Prostate gland (tissue), 2 donors: ENCODE data around the gene LTO1. TPM values are rescaled to one million over a fixed set of nuclear protein-coding genes. Genes with fewer than 3 reads are reported as not detected.

ENCODE experiments used
- DNase-seq: peaks from one replicate; pipeline ENCODE4 v3.0.0-alpha.2; 2019; ENCODE audit warnings: low spot score
- H3K27ac ChIP-seq, 2 donors: fragments of 200-600 bp; sonication (generic); 2 replicates each; pipeline ENCODE4 v1.5.1; 2017 to 2019
- H3K27me3 ChIP-seq: fragments of 200-600 bp; sonication (generic); replicated peaks from 2 replicates; pipeline ENCODE4 v1.5.1; 2019; ENCODE audit not compliant: insufficient read depth
- H3K36me3 ChIP-seq, 2 donors: fragments of 200-600 bp; sonication (generic); 1 replicate in 1 of 2; 2 replicates in 1 of 2; pipeline versions ENCODE4 v1.5.1 to v1.8.1; 2017 to 2019
- H3K4me1 ChIP-seq: fragments of 200-600 bp; sonication (generic); replicated peaks from 2 replicates; pipeline ENCODE4 v1.5.1; 2019
- H3K4me3 ChIP-seq, 2 donors: fragments of 200-600 bp; sonication (generic); 2 replicates each; pipeline ENCODE4 v1.5.1; 2017 to 2019
- H3K9me3 ChIP-seq: fragments of 200-600 bp; sonication (generic); 2 replicates; pipeline ENCODE4 v1.5.1; 2017
- CTCF ChIP-seq, 4 experiments: fragments of 200-600 bp in 2 of 4; fragments of 450-650 bp in 2 of 4; sonication (generic) in 2 of 4; IDR thresholded peaks; 1 replicate in 3 of 4; 2 replicates in 1 of 4; pipeline ENCODE4 v1.5.1; 2016 to 2019; ENCODE audit warnings: antibody characterized with exemption in 4 of 4, mild to moderate bottlenecking in 2 of 4, moderate library complexity in 2 of 4
- POLR2A ChIP-seq: fragments of 450-650 bp; IDR thresholded peaks from one replicate; pipeline ENCODE4 v1.6.1; 2016; ENCODE audit warnings: antibody characterized with exemption, mild to moderate bottlenecking
- POLR2AphosphoS5 ChIP-seq: sonication (generic); formaldehyde crosslinking; IDR thresholded peaks from one replicate; pipeline ENCODE4 v1.6.1; 2017; ENCODE audit warnings: antibody characterized with exemption
- WGBS: methylation state at CpG from one replicate; pipeline ENCODE4 v1.1.5; 2018; 5-methylcytosine and 5-hydroxymethylcytosine counted together
- intact Hi-C: fragments of 100-400 bp; cut with DNase I; formaldehyde crosslinking; loops from one replicate; pipeline ENCODE4 v1.14.2; 2022
- total RNA-seq, 2 donors: library from RNA; depleted of rRNA; stranded (reverse); fragments of >200 nt; gene quantifications; one replicate each; pipeline ENCODE4 v1.1.0, GENCODE V29; 2016

The LTO1 gene
- total RNA-seq, 2 donors from 2014 or later: 14.9 to 39.5 TPM

DNA sequence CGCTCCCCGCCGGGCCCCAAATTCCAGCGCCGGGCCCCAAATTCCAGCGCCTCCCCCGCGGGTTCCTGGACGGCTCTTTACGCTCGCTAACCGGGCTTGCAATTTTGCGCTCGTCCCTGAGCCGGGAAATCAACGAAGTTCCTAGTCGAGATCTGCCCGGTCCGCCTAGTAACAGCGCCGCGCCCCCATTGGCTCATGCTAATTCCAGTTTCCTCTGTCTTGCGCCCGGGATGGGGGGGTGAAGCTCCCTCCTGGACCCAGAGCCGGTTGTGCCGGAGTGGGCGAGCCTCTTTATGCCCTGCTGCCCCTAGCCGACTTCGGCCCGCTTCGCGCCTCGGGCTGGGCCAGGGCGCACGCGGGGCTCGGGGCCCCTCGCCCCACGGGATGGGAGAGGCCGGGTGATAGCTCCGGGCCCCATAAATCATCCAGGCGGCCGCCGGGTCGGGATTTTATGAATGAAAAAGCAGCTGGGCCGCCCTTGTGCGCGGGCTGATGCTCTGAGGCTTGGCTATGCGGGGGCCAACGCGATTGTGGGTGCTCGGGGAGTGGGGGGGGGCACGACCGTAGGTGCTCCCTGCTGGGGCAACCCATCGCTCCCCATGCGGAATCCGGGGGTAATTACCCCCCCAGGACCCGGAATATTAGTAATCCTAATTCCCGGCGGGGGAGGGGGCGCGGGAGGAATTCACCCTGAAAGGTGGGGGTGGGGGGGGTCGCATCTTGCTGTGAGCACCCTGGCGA is 36.0 kb downstream of the LTO1 start:
- DNase-seq: peak; percentile 96
- peak; percentile 90 for TF ChIP-seq POLR2AphosphoS5
- no peak for TF ChIP-seq CTCF (IDR thresholded peaks at IDR 0.05)
- Histone ChIP-seq H3K4me1 (peaks cover 29% of the 10 kb centered on the region), H3K4me3 (peak overlapping the region; percentile 32 to 41), H3K9me3 (no peaks in the 10 kb centered on the region), H3K27ac (peak overlapping the region; percentile 55), H3K36me3 (no peaks in the 10 kb centered on the region), H3K27me3 (no peaks in the 10 kb centered on the region)
- intact Hi-C loops: loop anchor here (10.0 kb wide), 2 partner anchors 144 to 194 kb away; no protein-coding TSS in a partner anchor
- WGBS: under 1% methylated on average over 63 of the region's 64 CpGs

DNA sequence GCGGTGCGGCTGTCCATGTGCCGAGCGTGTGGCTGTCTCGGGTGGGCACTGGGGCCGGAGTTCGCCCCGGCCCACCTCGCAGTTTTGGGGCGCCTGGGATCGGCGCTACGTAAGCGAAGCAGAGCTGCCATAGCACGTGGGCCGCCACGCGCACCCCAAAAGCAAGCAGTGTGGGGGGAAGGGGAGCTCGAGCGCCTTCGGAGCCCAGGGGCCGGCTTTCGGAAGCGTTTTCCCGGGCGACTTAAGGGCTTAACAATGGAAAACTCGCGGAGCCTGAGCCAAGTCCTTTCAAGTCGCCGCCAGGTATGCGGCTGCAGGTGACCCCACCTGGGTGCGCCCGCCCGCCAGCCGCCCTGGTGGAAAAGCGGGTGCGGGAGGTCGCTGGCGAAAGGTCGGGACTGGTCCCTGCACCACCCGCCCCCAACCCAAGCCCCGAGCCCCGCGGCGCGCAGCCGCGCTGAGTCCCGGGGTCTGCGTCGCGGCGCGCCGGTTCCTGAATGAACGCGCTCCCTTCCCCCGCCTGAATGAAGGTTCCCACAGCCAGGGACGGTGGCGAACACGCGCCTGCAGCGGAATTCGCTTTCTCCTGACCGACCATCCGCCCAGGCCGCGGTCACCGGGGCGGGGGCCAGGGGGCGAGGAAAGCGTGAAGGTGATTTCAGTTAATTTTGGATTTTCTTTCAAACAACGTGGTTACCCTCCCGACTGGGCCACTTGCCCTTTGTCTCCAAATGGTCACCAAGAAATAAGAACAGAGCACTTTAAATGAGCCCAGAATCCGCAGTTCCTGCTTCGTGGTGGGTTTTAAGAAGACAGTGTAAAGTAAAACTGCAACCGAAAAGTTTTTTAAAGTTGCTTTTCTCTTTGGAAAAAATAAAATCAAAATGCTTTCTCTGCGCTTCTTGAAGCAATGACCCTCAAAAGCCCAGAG is 36.9 kb downstream of the LTO1 start:
- intact Hi-C loops: loop anchor here (10.0 kb wide), 2 partner anchors 143 to 193 kb away; no protein-coding TSS in a partner anchor
- H3K9me3 ChIP-seq: no peaks in the 10 kb centered on the region
- peaks cover 23% of the 10 kb centered on the region for H3K4me1 ChIP-seq
- WGBS: 4% methylated on average over 33 of the region's 78 CpGs
- TF ChIP-seq CTCF (IDR thresholded peaks at IDR 0.05) (no peak), POLR2AphosphoS5 (no peak), POLR2A (no peak)
- peak overlapping the region; percentile 32 to 41 for H3K4me3 ChIP-seq
- no peaks in the 10 kb centered on the region for H3K36me3 ChIP-seq
- DNase-seq: no peak
- no peaks in the 10 kb centered on the region for H3K27me3 ChIP-seq
- no peak overlapping the region for H3K27ac ChIP-seq

GRCh38 chr11:69637198-69637940 is 37.8 kb downstream of the LTO1 start:
- Histone ChIP-seq H3K4me3 (peak overlapping the region in 1 of 2 donors; percentile 15), H3K9me3 (no peaks in the 10 kb centered on the region), H3K27ac (no peak overlapping the region), H3K27me3 (no peaks in the 10 kb centered on the region), H3K4me1 (peaks cover 23% of the 10 kb centered on the region), H3K36me3 (no peaks in the 10 kb centered on the region)
- TF ChIP-seq POLR2A (no peak), CTCF (IDR thresholded peaks at IDR 0.05) (no peak), POLR2AphosphoS5 (no peak)
- intact Hi-C loops: loop anchor here (10.0 kb wide), 2 partner anchors 143 to 193 kb away; no protein-coding TSS in a partner anchor
- WGBS: 13% methylated on average over 45 of the region's 67 CpGs
- no peak for DNase-seq

DNA sequence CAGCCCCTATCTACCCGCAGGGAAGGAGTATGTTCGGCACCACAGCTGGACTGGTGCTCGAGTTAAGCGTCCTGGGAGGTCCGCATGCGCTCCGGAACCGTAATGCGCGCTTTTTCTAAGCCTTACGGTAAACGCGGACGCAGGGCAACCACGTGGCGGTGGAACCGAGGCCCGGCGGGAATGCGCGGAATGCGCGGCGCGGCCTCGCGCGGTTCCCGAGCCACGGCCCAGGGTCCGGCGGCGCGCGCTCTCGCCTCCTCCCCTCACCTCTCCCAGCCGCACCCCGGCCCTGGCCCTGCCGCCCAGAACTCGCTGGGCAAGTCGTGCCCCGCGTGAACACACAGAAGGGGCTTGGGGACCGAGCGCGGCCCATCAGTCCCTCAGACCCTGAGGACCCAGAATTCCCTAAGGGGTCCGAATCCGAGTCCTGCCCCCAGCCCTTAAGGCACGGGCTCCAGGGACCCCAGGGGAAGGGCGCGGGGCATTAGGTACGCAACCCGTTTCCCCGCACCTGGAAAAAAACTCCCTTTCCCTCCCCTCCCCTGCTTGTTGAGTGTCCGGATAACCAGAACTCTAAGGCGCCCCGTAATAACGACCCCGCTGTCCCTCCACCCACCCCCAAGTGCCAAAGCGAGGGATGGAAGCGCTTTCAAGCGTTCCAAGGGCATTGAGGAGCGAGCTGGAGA is 38.5 kb downstream of the LTO1 start:
- Histone ChIP-seq H3K27me3 (no peaks in the 10 kb centered on the region), H3K9me3 (no peaks in the 10 kb centered on the region), H3K27ac (no peak overlapping the region), H3K4me3 (peak overlapping the region; percentile 10 to 15), H3K4me1 (peaks cover 23% of the 10 kb centered on the region), H3K36me3 (no peaks in the 10 kb centered on the region)
- no peak for DNase-seq
- intact Hi-C loops: loop anchor here (10.0 kb wide), 2 partner anchors 142 to 192 kb away; no protein-coding TSS in a partner anchor
- no peak for TF ChIP-seq POLR2A
- peak; percentile 67 for TF ChIP-seq POLR2AphosphoS5
- peak in 1 of 4 experiments; percentile 5 for TF ChIP-seq CTCF (IDR thresholded peaks at IDR 0.05)
- WGBS: 8% methylated on average over 63 of the region's 63 CpGs
